IMR-90 (cell line): ENCODE results near the gene SLC44A4. TPM values are rescaled to one million over a fixed set of nuclear protein-coding genes. Genes with fewer than 3 reads are reported as not detected.

Experiments used
- ATAC-seq: fragments of 200-7000 bp; cut with Tn5 transposase; 2 replicates; pipeline ENCODE4 v1.9.1; 2020; ENCODE audit warnings: low read depth, mild to moderate bottlenecking, moderate library complexity
- BruUV-seq: library from RNA; stranded (reverse); fragments of 400-500 nt; replicated peaks from 2 replicates; lab custom pipeline; 2021; lab: Mats Ljungman, UMichigan
- CTCF ChIA-PET: fragments of 300-600 bp; formaldehyde crosslinking; extraction: SDS; loops from one replicate; lab custom pipeline; 2021; ENCODE audit warnings: antibody characterized with exemption; lab: Yijun Ruan, JAX
- POLR2A ChIA-PET: fragments of 300-600 bp; sonication (Branson Sonifier 250); formaldehyde crosslinking; loops from one replicate; lab custom pipeline; 2022; ENCODE audit warnings: antibody characterized with exemption; ENCODE audit not compliant: unreplicated experiment; lab: Charles Lee
- DNase-seq: peaks from one replicate; pipeline ENCODE4 v3.0.0; 2013
- H2AFZ ChIP-seq: replicated peaks from 2 replicates; pipeline ENCODE3; 2013; ENCODE audit warnings: low read length, mild to moderate bottlenecking; ENCODE audit not compliant: poor library complexity
- H2AK5ac ChIP-seq: 2 replicates; pipeline ENCODE4 v1.6.1; 2013; ENCODE audit warnings: low read depth, low read length, inconsistent platforms
- H2AK9ac ChIP-seq: replicated peaks from 2 replicates; pipeline ENCODE3; 2013; ENCODE audit warnings: mild to moderate bottlenecking, low read depth, low read length, moderate library complexity; ENCODE audit not compliant: poor library complexity
- H2BK120ac ChIP-seq: 2 replicates; pipeline ENCODE4 v1.6.1; 2013; ENCODE audit warnings: low read depth, low read length, inconsistent platforms
- H2BK15ac ChIP-seq: 3 replicates; pipeline ENCODE4 v1.6.1; 2013; ENCODE audit warnings: low read depth, low read length, inconsistent platforms
- H2BK20ac ChIP-seq: 2 replicates; pipeline ENCODE4 v1.6.1; 2013; ENCODE audit warnings: low read depth, mild to moderate bottlenecking, inconsistent platforms, low read length, moderate library complexity
- H2BK5ac ChIP-seq: 2 replicates; pipeline ENCODE4 v1.6.1; 2013; ENCODE audit warnings: mild to moderate bottlenecking, low read depth, low read length, inconsistent platforms; ENCODE audit not compliant: poor library complexity, severe bottlenecking
- H3K14ac ChIP-seq: replicated peaks from 2 replicates; pipeline ENCODE4 v1.6.1; 2013; ENCODE audit warnings: low read depth, low read length, inconsistent platforms
- H3K18ac ChIP-seq: 2 replicates; pipeline ENCODE4 v1.6.1; 2013; ENCODE audit warnings: low read depth, low read length, control low read depth
- H3K23ac ChIP-seq: 2 replicates; pipeline ENCODE4 v1.6.1; 2013; ENCODE audit warnings: low read depth, low read length, inconsistent platforms
- H3K27ac ChIP-seq: 2 replicates; pipeline ENCODE4 v1.5.1; 2013; ENCODE audit warnings: mild to moderate bottlenecking, control low read depth, low read length; ENCODE audit not compliant: insufficient read depth
- H3K27me3 ChIP-seq: 2 replicates; pipeline ENCODE4 v1.6.1; 2013; ENCODE audit warnings: low read length; ENCODE audit not compliant: control insufficient read depth, insufficient read depth
- H3K36me3 ChIP-seq: 2 replicates; pipeline ENCODE4 v1.6.1; 2013; ENCODE audit warnings: low read length, mixed read lengths; ENCODE audit not compliant: control insufficient read depth, insufficient read depth
- H3K4ac ChIP-seq: 2 replicates; pipeline ENCODE4 v1.6.1; 2013; ENCODE audit warnings: low read depth, low read length, inconsistent platforms
- H3K4me1 ChIP-seq: 2 replicates; pipeline ENCODE4 v1.6.1; 2013; ENCODE audit warnings: low read length, mixed read lengths; ENCODE audit not compliant: control insufficient read depth, insufficient read depth
- H3K4me2 ChIP-seq: 2 replicates; pipeline ENCODE4 v1.6.1; 2013; ENCODE audit warnings: low read depth, mild to moderate bottlenecking, control low read depth, low read length, moderate library complexity
- H3K4me3 ChIP-seq: 2 replicates; pipeline ENCODE4 v1.5.1; 2013; ENCODE audit warnings: low read depth, mild to moderate bottlenecking, control low read depth, low read length, moderate library complexity; ENCODE audit not compliant: insufficient read depth
- H3K56ac ChIP-seq: 2 replicates; pipeline ENCODE4 v1.6.1; 2013; ENCODE audit warnings: low read length, inconsistent platforms; ENCODE audit not compliant: insufficient read depth; ENCODE audit errors: extremely low read depth
- H3K79me1 ChIP-seq, 2 experiments: 2 replicates each; pipeline ENCODE4 v1.6.1; 2013; ENCODE audit warnings: low read length in 2 of 2, inconsistent platforms in 1 of 2, low read depth in 1 of 2
- H3K9ac ChIP-seq: 2 replicates; pipeline ENCODE4 v1.6.1; 2013; ENCODE audit warnings: low read depth, low read length, control low read depth
- H3K9me1 ChIP-seq: 2 replicates; pipeline ENCODE4 v1.6.1; 2013; ENCODE audit warnings: low read length, inconsistent platforms; ENCODE audit not compliant: insufficient read depth
- H3K9me3 ChIP-seq: 2 replicates; pipeline ENCODE4 v1.6.1; 2013; ENCODE audit warnings: low read length; ENCODE audit not compliant: control insufficient read depth, insufficient read depth
- H4K20me1 ChIP-seq: 2 replicates; pipeline ENCODE4 v1.6.1; 2013; ENCODE audit warnings: low read length, inconsistent platforms; ENCODE audit not compliant: insufficient read depth
- H4K5ac ChIP-seq: 2 replicates; pipeline ENCODE4 v1.6.1; 2013; ENCODE audit warnings: mild to moderate bottlenecking, low read depth, low read length, control low read depth
- H4K8ac ChIP-seq, 2 experiments: 2 replicates each; pipeline ENCODE4 v1.6.1; 2013; ENCODE audit warnings: low read depth in 2 of 2, low read length in 2 of 2, control low read depth in 1 of 2, inconsistent platforms in 1 of 2
- H4K91ac ChIP-seq: 2 replicates; pipeline ENCODE4 v1.6.1; 2013; ENCODE audit warnings: low read depth, low read length, inconsistent platforms; ENCODE audit not compliant: insufficient read depth
- BHLHE40 ChIP-seq: fragments of 150-350 bp; IDR thresholded peaks from 2 replicates; pipeline ENCODE4 v1.6.1; 2016; ENCODE audit warnings: mild to moderate bottlenecking, low read depth, low read length
- CEBPB ChIP-seq: IDR thresholded peaks from 2 replicates; pipeline ENCODE4 v1.6.1; 2012; ENCODE audit warnings: low read depth, low read length, improper control_type of control experiment
- CHD1 ChIP-seq: IDR thresholded peaks from 2 replicates; pipeline ENCODE4 v1.6.1; 2012; ENCODE audit warnings: low read depth, low read length, improper control_type of control experiment
- FOS ChIP-seq: fragments of 150-350 bp; IDR thresholded peaks from 2 replicates; pipeline ENCODE4 v1.6.1; 2016; ENCODE audit warnings: low read depth, low read length
- MAZ ChIP-seq: IDR thresholded peaks from 2 replicates; pipeline ENCODE4 v1.6.1; 2012; ENCODE audit warnings: low read depth, mild to moderate bottlenecking, low read length, improper control_type of control experiment, moderate library complexity, borderline replicate concordance
- MXI1 ChIP-seq: IDR thresholded peaks from 2 replicates; pipeline ENCODE4 v1.6.1; 2012; ENCODE audit warnings: low read depth, mild to moderate bottlenecking, low read length, moderate library complexity, borderline replicate concordance
- NFE2L2 ChIP-seq: fragments of 150-350 bp; IDR thresholded peaks from 2 replicates; pipeline ENCODE4 v1.6.1; 2016; ENCODE audit warnings: low read depth, mild to moderate bottlenecking, low read length
- RCOR1 ChIP-seq: IDR thresholded peaks from 2 replicates; pipeline ENCODE4 v1.6.1; 2012; ENCODE audit warnings: mild to moderate bottlenecking, low read length, improper control_type of control experiment; ENCODE audit not compliant: insufficient replicate concordance
- SMC3 ChIP-seq: fragments of 150-350 bp; IDR thresholded peaks from 2 replicates; pipeline ENCODE4 v1.6.1; 2016; ENCODE audit warnings: low read depth, mild to moderate bottlenecking, antibody characterized with exemption, low read length, moderate library complexity
- WGBS, 2 experiments: methylation state at CpG; one replicate each; pipeline versions ENCODE4 v1.1.5 to v1.1.7; 2013; ENCODE audit warnings: missing lambda C conversion rate in 2 of 2; ENCODE audit not compliant: insufficient read length in 1 of 2; ENCODE audit errors: extremely low coverage in 2 of 2; 5-methylcytosine and 5-hydroxymethylcytosine counted together
- dilution Hi-C: fragments of 300-500 bp; cut with HindIII; formaldehyde crosslinking; loops from one replicate; pipeline ENCODE4 v1.14.3; 2018; ENCODE audit warnings: low sequenced_read_pairs; ENCODE audit not compliant: unreplicated experiment
- in situ Hi-C: fragments of 300-500 bp; cut with MboI; formaldehyde crosslinking; loops from 3 replicates; pipeline ENCODE4 v1.14.3; 2019; ENCODE audit warnings: low sequenced_read_pairs, inconsistent platforms, mixed read lengths
- intact Hi-C: fragments of 100-400 bp; cut with micrococcal nuclease; formaldehyde crosslinking; loops from 2 replicates; pipeline ENCODE4 v1.10.0; 2022
- polyA plus RNA-seq, 3 experiments: library from polyadenylated mRNA; depleted of rRNA; stranded (reverse); fragments of >200 nt; gene quantifications; 2 replicates each; pipeline ENCODE4 v1.2.3, GENCODE V29; 2012; ENCODE audit warnings: low replicate concordance in 1 of 3
- total RNA-seq: library from RNA; depleted of rRNA; stranded (reverse); fragments of >200 nt; gene quantifications from 2 replicates; pipeline ENCODE4 v1.2.3, GENCODE V29; 2012
- TF ChIP-seq, protein P1 (sequence below): fragments of 150-350 bp; IDR thresholded peaks from 2 replicates; pipeline ENCODE4 v1.6.1; 2017; ENCODE audit warnings: mild to moderate bottlenecking, antibody characterized with exemption, low read length, low read depth
- TF ChIP-seq, protein P2 (sequence below): fragments of 150-350 bp; IDR thresholded peaks from 2 replicates; pipeline ENCODE4 v1.6.1; 2016; ENCODE audit warnings: low read depth, mild to moderate bottlenecking, low read length, moderate library complexity, borderline replicate concordance

The SLC44A4 gene
- total and polyA plus RNA-seq, 2 of the 4 experiments (the other 2 are of a cell fraction) = 0.14 to 0.36 TPM

DNA sequence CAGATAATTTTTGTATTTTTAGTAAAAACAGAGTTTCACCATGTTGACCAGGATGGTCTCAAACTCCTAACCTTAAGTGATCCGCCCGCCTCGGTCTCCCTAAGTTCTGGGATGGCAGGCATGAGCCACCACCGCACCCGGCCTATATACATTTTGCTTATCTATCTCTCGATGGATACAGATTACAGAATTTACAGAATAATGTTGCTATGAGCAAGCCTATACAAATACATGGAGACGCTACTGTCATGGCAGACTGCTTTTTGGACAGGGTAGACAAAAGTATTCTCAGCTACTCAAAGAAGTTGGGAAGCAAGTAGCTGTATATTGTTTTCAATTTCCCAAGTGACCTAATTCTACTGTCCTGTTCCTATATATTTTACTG lies 65.3 kb downstream of the SLC44A4 start:
- Histone ChIP-seq H3K4me2 (no peak overlapping the region), H2BK120ac (no peak overlapping the region), H3K4me1 (peaks cover 3% of the 10 kb centered on the region), H3K18ac (no peak overlapping the region), H2BK20ac (no peak overlapping the region), H4K20me1 (no peaks in the 10 kb centered on the region; the same call in 1 of the 2 replicates), H3K56ac (peak overlapping the region; percentile 26; the same call in 1 of the 2 replicates), H3K27me3 (no peaks in the 10 kb centered on the region), H2AK5ac (peak overlapping the region; percentile 49), H3K27ac (no peak overlapping the region), H3K4me3 (no peak overlapping the region), H3K9me3 (no peaks in the 10 kb centered on the region), H3K36me3 (no peaks in the 10 kb centered on the region), H3K4ac (peak overlapping the region; percentile 77; the same call in 1 of the 2 replicates), H2AFZ (no peak overlapping the region), H3K9me1 (no peaks in the 10 kb centered on the region; the same call in none of the 2 replicates), H2BK5ac (peak overlapping the region; percentile 79), H3K23ac (peak overlapping the region; percentile 67; the same call in 1 of the 2 replicates), H4K5ac (peak overlapping the region; percentile 98; the same call in 1 of the 2 replicates), H3K9ac (peak overlapping the region; percentile 84; the same call in 1 of the 2 replicates), H4K8ac (peak overlapping the region; percentile 59 to 88; a peak in 3 of 4 replicates), H4K91ac (0 out of 2 replicates have a peak overlapping the region, but pooled peaks have one; percentile 18), H3K14ac (peak overlapping the region; percentile 87), H2BK15ac (no peak overlapping the region), H3K79me1 (peaks cover 7 to 17% of the 10 kb centered on the region in 2 experiments), H2AK9ac (no peak overlapping the region)
- intact Hi-C loops = no loop called here
- ATAC-seq (no peak), DNase-seq (no peak)
- dilution Hi-C loops = no loop called here
- TF ChIP-seq MAZ (no peak), MXI1 (no peak), BHLHE40 (no peak), CEBPB (no peak), NFE2L2 (no peak), SMC3 (no peak), RCOR1 (no peak), FOS (no peak), CHD1 (no peak)
- TF ChIP-seq, protein P1, sequence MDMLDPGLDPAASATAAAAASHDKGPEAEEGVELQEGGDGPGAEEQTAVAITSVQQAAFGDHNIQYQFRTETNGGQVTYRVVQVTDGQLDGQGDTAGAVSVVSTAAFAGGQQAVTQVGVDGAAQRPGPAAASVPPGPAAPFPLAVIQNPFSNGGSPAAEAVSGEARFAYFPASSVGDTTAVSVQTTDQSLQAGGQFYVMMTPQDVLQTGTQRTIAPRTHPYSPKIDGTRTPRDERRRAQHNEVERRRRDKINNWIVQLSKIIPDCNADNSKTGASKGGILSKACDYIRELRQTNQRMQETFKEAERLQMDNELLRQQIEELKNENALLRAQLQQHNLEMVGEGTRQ = no peak
- TF ChIP-seq, protein P2, sequence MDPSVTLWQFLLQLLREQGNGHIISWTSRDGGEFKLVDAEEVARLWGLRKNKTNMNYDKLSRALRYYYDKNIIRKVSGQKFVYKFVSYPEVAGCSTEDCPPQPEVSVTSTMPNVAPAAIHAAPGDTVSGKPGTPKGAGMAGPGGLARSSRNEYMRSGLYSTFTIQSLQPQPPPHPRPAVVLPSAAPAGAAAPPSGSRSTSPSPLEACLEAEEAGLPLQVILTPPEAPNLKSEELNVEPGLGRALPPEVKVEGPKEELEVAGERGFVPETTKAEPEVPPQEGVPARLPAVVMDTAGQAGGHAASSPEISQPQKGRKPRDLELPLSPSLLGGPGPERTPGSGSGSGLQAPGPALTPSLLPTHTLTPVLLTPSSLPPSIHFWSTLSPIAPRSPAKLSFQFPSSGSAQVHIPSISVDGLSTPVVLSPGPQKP = no peak
- no CpG with 5 or more reads among the region's 7 CpGs for WGBS, 2 experiments
- BruUV-seq = no TSS peak
- ChIA-PET CTCF (no interaction called here), POLR2A (interaction anchor here (2.0 kb wide), 1 partner anchor 14 kb away, joined by 10 read pairs; the partner anchor contains the start of gene HSPA1B)
- in situ Hi-C loops = no loop called here
